H1 (cell line): ENCODE measurements around the gene SKP1. TPM values are rescaled to one million over a fixed set of nuclear protein-coding genes. Genes with fewer than 3 reads are reported as not detected.

Experiments used
- CTCF ChIA-PET: fragments of 300-600 bp; sonication (Branson Sonifier 250); formaldehyde crosslinking; loops from one replicate; lab custom pipeline; 2021; ENCODE audit not compliant: partially characterized antibody; lab: Charles Lee
- POLR2A ChIA-PET: fragments of 300-600 bp; sonication (Branson Sonifier 250); formaldehyde crosslinking; loops from one replicate; lab custom pipeline; 2021; ENCODE audit warnings: inconsistent platforms; ENCODE audit not compliant: partially characterized antibody; lab: Charles Lee
- DNase-seq, 2 experiments: peaks; one replicate each; pipeline versions ENCODE4 v3.0.0 to v3.0.0-alpha.2; 2010 to 2022; ENCODE audit warnings: low spot score in 2 of 2, low read depth in 1 of 2, mixed read lengths in 1 of 2
- FAIRE-seq: peaks from 2 replicates; lab custom pipeline; 2011; peaks lifted over from hg19 to GRCh38; lab: Jason Lieb, UNC
- H2AFZ ChIP-seq: 2 replicates; pipeline ENCODE4 v1.8.1; 2012; ENCODE audit warnings: low read length, inconsistent platforms
- H2AK5ac ChIP-seq: 2 replicates; pipeline ENCODE4 v1.6.1; 2013; ENCODE audit warnings: low read depth, low read length
- H2BK120ac ChIP-seq: replicated peaks from 2 replicates; pipeline ENCODE3; 2013; ENCODE audit warnings: low read depth, low read length, inconsistent platforms
- H2BK12ac ChIP-seq: 2 replicates; pipeline ENCODE4 v1.6.1; 2013; ENCODE audit warnings: low read depth, low read length
- H2BK15ac ChIP-seq: 2 replicates; pipeline ENCODE4 v1.6.1; 2013; ENCODE audit warnings: low read length
- H2BK20ac ChIP-seq: 2 replicates; pipeline ENCODE4 v1.6.1; 2013; ENCODE audit warnings: low read length
- H2BK5ac ChIP-seq: 2 replicates; pipeline ENCODE4 v1.6.1; 2013; ENCODE audit warnings: low read depth, low read length
- H3K14ac ChIP-seq: 2 replicates; pipeline ENCODE4 v1.6.1; 2013; ENCODE audit warnings: inconsistent platforms; ENCODE audit not compliant: insufficient read length
- H3K18ac ChIP-seq: 2 replicates; pipeline ENCODE4 v1.6.1; 2013; ENCODE audit warnings: low read length; ENCODE audit errors: extremely low read depth
- H3K23ac ChIP-seq: 2 replicates; pipeline ENCODE4 v1.6.1; 2013; ENCODE audit warnings: inconsistent platforms; ENCODE audit not compliant: insufficient read length
- H3K23me2 ChIP-seq: 2 replicates; pipeline ENCODE4 v1.6.1; 2013; ENCODE audit warnings: low read depth, low read length
- H3K27ac ChIP-seq: 2 replicates; pipeline ENCODE4 v1.6.1; 2011; ENCODE audit warnings: low read depth, low read length, inconsistent platforms
- H3K27me3 ChIP-seq, 4 experiments: replicated peaks in 1 of 4; 1 replicate in 1 of 4; 2 replicates in 3 of 4; pipeline versions ENCODE4 v1.6.1 to v1.8.1; 2011 to 2013; ENCODE audit warnings: low read length in 3 of 4, mild to moderate bottlenecking in 3 of 4, inconsistent platforms in 2 of 4, mixed read lengths in 2 of 4, moderate library complexity in 1 of 4; ENCODE audit not compliant: control insufficient read depth in 3 of 4, insufficient read depth in 3 of 4; ENCODE audit errors: extremely low read depth in 1 of 4
- H3K36me3 ChIP-seq, 4 experiments: 2 replicates each; pipeline versions ENCODE4 v1.6.1 to v1.8.1; 2011 to 2013; ENCODE audit warnings: mild to moderate bottlenecking in 4 of 4, low read length in 3 of 4, moderate library complexity in 2 of 4, control low read depth in 1 of 4, inconsistent platforms in 1 of 4; ENCODE audit not compliant: insufficient read depth in 4 of 4, control insufficient read depth in 2 of 4
- H3K4ac ChIP-seq: replicated peaks from 2 replicates; pipeline ENCODE3; 2013; ENCODE audit warnings: low read length, low read depth, mixed read lengths, inconsistent platforms; ENCODE audit not compliant: insufficient read length
- H3K4me1 ChIP-seq, 4 experiments: replicated peaks in 1 of 4; 1 replicate in 1 of 4; 2 replicates in 3 of 4; pipeline versions ENCODE4 v1.6.1 to v1.8.1; 2011 to 2013; ENCODE audit warnings: low read length in 3 of 4, inconsistent platforms in 2 of 4, mixed read lengths in 1 of 4; ENCODE audit not compliant: insufficient read depth in 4 of 4, control insufficient read depth in 3 of 4
- H3K4me2 ChIP-seq, 2 experiments: 2 replicates each; pipeline versions ENCODE4 v1.6.1 to v1.8.1; 2011 to 2013; ENCODE audit warnings: low read depth in 2 of 2, low read length in 2 of 2, control low read depth in 1 of 2, inconsistent platforms in 1 of 2, mild to moderate bottlenecking in 1 of 2; ENCODE audit not compliant: insufficient read depth in 1 of 2
- H3K4me3 ChIP-seq, 4 experiments: fragments of 200-600, 300-600 bp in 1 of 4; sonication (generic), shearing (Covaris generic), sonication (Bioruptor Twin) in 1 of 4; 2 replicates each; pipeline versions ENCODE4 v1.5.1 to v1.8.1; 2011 to 2016; ENCODE audit warnings: low read length in 4 of 4, low read depth in 3 of 4, control low read depth in 2 of 4, inconsistent platforms in 2 of 4, mild to moderate bottlenecking in 2 of 4, mixed read lengths in 1 of 4, moderate library complexity in 1 of 4; ENCODE audit not compliant: insufficient read depth in 2 of 4; ENCODE audit errors: extremely low read depth in 1 of 4
- H3K56ac ChIP-seq: replicated peaks from 2 replicates; pipeline ENCODE3; 2013; ENCODE audit warnings: low read depth, mild to moderate bottlenecking, mixed read lengths, low read length, inconsistent platforms; ENCODE audit not compliant: insufficient read length
- H3K79me1 ChIP-seq: 2 replicates; pipeline ENCODE4 v1.6.1; 2013; ENCODE audit warnings: low read depth, low read length, control low read depth
- H3K79me2 ChIP-seq, 2 experiments: 2 replicates each; pipeline versions ENCODE4 v1.6.1 to v1.8.1; 2012 to 2013; ENCODE audit warnings: low read length in 2 of 2, mild to moderate bottlenecking in 2 of 2, inconsistent platforms in 1 of 2; ENCODE audit not compliant: insufficient read depth in 2 of 2, control insufficient read depth in 1 of 2
- H3K9ac ChIP-seq, 4 experiments: replicated peaks in 1 of 4; 1 replicate in 1 of 4; 2 replicates in 3 of 4; pipeline versions ENCODE4 v1.6.1 to v1.8.1; 2011 to 2013; ENCODE audit warnings: low read depth in 3 of 4, low read length in 3 of 4, control low read depth in 2 of 4, mild to moderate bottlenecking in 2 of 4, moderate library complexity in 2 of 4, inconsistent platforms in 1 of 4; ENCODE audit errors: extremely low read depth in 1 of 4
- H3K9me3 ChIP-seq, 2 experiments: 2 replicates each; pipeline versions ENCODE4 v1.6.1 to v1.8.1; 2012 to 2013; ENCODE audit warnings: mild to moderate bottlenecking in 2 of 2, moderate library complexity in 2 of 2, control low read depth in 1 of 2, inconsistent platforms in 1 of 2, low read depth in 1 of 2, low read length in 1 of 2, mixed read lengths in 1 of 2; ENCODE audit not compliant: insufficient read depth in 2 of 2
- H4K20me1 ChIP-seq, 2 experiments: replicated peaks in 1 of 2; 2 replicates each; pipeline versions ENCODE3 to v1.8.1; 2011 to 2013; ENCODE audit warnings: inconsistent platforms in 2 of 2, low read length in 2 of 2, mild to moderate bottlenecking in 1 of 2; ENCODE audit not compliant: insufficient read depth in 2 of 2, control insufficient read depth in 1 of 2
- H4K5ac ChIP-seq: 2 replicates; pipeline ENCODE4 v1.6.1; 2013; ENCODE audit warnings: low read length, low read depth, mixed read lengths, inconsistent platforms; ENCODE audit not compliant: insufficient read length
- H4K8ac ChIP-seq: 2 replicates; pipeline ENCODE4 v1.8.0; 2013; ENCODE audit warnings: mild to moderate bottlenecking, moderate library complexity, low read length, inconsistent platforms; ENCODE audit not compliant: insufficient read depth; ENCODE audit errors: extremely low read depth
- H4K91ac ChIP-seq: replicated peaks from 2 replicates; pipeline ENCODE3; 2013; ENCODE audit warnings: low read length, mixed read lengths, inconsistent platforms; ENCODE audit not compliant: insufficient read length
- CHD1 ChIP-seq: IDR thresholded peaks from 2 replicates; pipeline ENCODE4 v1.6.1; 2012; ENCODE audit warnings: low read depth, low read length, improper control_type of control experiment
- POLR2A ChIP-seq, 2 experiments: IDR thresholded peaks; 1 replicate in 1 of 2; 2 replicates in 1 of 2; pipeline ENCODE4 v1.6.1; 2011; ENCODE audit warnings: low read depth in 2 of 2, low read length in 2 of 2, mild to moderate bottlenecking in 2 of 2; ENCODE audit errors: control extremely low read depth in 1 of 2
- WGBS, 2 experiments: shearing (Covaris generic) in 1 of 2; methylation state at CpG; one replicate each; pipeline versions ENCODE4 v1.1.6 to v1.1.7; 2013 to 2015; ENCODE audit warnings: low lambda C conversion rate in 2 of 2, mixed read lengths in 2 of 2, inconsistent platforms in 1 of 2, low coverage in 1 of 2, missing lambda C conversion rate in 1 of 2; ENCODE audit not compliant: insufficient replicate concordance in 2 of 2, insufficient coverage in 1 of 2, insufficient read length in 1 of 2; ENCODE audit errors: extremely low coverage in 1 of 2, missing lambda C conversion rate in 1 of 2; 5-methylcytosine and 5-hydroxymethylcytosine counted together
- polyA plus RNA-seq, 7 experiments: library from polyadenylated mRNA; depleted of rRNA in 3 of 7; stranded (reverse) in 5 of 7; unstranded in 2 of 7; fragments of >200 nt in 5 of 7; fragments of 200-250 nt in 2 of 7; gene quantifications; 1 replicate in 5 of 7; 2 replicates in 1 of 7; 4 replicates in 1 of 7; pipeline versions ENCODE4 v1.2.1 to v1.2.3, GENCODE V29; 2011 to 2013; ENCODE audit warnings: missing spikeins in 2 of 7, mixed read lengths in 2 of 7
- total RNA-seq: library from RNA; stranded (reverse); fragmentation: NEBNext Ultra II Directional; extraction: Animal tissue kit (Norgen Biotek cat#: 25700); gene quantifications from 2 replicates; pipeline ENCODE4 v1.2.1, GENCODE V29; 2021

The SKP1 gene
- total and polyA plus RNA-seq, 2 of the 8 experiments (the other 6 are each of a cell fraction or from before 2014, with no cell fraction given) = 163 to 332 TPM

DNA sequence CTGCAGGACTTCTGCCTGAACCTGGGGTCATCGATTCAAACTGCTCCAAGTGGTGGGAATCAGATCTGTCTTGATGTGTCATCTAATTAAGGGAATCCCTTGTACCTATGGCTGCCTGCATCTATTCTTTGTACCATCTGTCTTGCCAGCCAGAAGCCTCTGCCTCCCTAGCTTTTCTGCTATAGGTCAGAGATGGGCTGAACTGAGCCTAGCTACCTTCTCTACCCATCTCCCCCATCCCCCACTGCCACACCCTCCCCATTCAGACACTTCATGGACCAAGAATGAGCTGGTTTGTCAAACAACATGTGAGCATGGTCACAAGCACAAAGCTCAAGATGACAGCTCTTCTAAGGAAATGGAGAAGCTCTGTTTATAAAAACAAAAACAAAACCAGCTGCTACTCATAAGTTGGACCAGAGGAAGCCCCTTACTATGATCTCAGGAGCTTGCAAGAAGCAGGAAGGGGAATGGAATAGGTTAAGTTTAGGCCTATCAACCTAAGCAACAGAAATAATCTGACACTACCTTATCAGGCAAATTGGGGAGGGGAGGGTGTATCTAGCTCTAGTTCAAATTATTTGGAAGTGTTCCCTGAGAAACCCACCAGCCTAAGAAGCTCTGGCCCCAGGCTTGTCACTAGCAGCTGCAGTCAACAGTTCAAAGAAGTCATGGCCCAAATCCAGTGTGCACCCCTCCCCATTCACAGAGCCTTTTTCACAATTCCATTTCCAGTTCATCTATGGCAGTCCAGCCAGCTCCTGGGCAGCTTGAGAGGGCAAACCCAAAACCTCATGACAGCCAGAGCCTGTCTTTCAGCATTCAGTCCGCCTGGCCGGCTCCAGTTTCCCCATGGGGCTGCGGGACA, 29.9 kb downstream of the SKP1 start:
- Histone ChIP-seq H3K36me3 (peaks cover 6 to 37% (median 28%) of the 10 kb centered on the region in 4 experiments; a peak in 7 of 8 replicates), H3K18ac (no peak overlapping the region), H3K9ac (no peak overlapping the region), H3K23me2 (no peaks in the 10 kb centered on the region), H3K4me2 (no peak overlapping the region), H4K5ac (no peak overlapping the region), H2BK12ac (no peak overlapping the region), H3K56ac (no peak overlapping the region), H3K23ac (no peak overlapping the region), H3K27ac (no peak overlapping the region), H3K14ac (no peak overlapping the region), H3K4ac (no peak overlapping the region), H4K8ac (no peak overlapping the region), H2BK15ac (no peak overlapping the region), H3K79me1 (peaks cover 5% of the 10 kb centered on the region; the same call in 1 of the 2 replicates), H3K9me3 (no peaks in the 10 kb centered on the region), H2BK5ac (no peak overlapping the region), H3K27me3 (no peaks in the 10 kb centered on the region), H4K91ac (no peak overlapping the region), H3K4me3 (no peak overlapping the region), H3K4me1 (no peaks in the 10 kb centered on the region), H2AK5ac (no peak overlapping the region), H4K20me1 (peaks cover 12 to 37% of the 10 kb centered on the region in 2 experiments), H2BK120ac (no peak overlapping the region), H3K79me2 (0 out of 4 replicates have a peak, but pooled peaks cover 0 to 3% of the 10 kb centered on the region in 2 experiments), H2BK20ac (no peak overlapping the region), H2AFZ (no peak overlapping the region)
- TF ChIP-seq CHD1 (no peak), POLR2A (IDR thresholded peaks at IDR 0.05; ENCODE audit: control extremely low read depth in 1 of 2, low read depth in 2 of 2, low read length in 2 of 2) (0 out of 3 replicates have a peak, but pooled peaks of 1 of the 2 experiments have one; percentile 26)
- POLR2A ChIA-PET = interaction anchor here (0.7 to 3.4 kb wide), 7 partner anchors 12 to 107 kb away, joined by 3 to 18 read pairs (median 4); partner anchors contain the start of gene SKP1
- WGBS, 2 experiments = 91% methylated on average over 4 of the region's 4 CpGs; no CpG with 5 or more reads in 1 of the 2 experiments
- DNase-seq = peak in 1 of 2 experiments; percentile 32
- CTCF ChIA-PET = interaction anchor here (0.5 to 24.3 kb wide), 25 partner anchors 9 to 946 kb away, joined by 3 to 629 read pairs (median 4); no protein-coding TSS in a partner anchor
- FAIRE-seq = no peak
